Measurements from ENCODE around the gene ZNF836. TPM values are rescaled to one million over a fixed set of nuclear protein-coding genes. Genes with fewer than 3 reads are reported as not detected.

ZNF836 gene
- total and polyA plus RNA-seq, 2 of the 13 experiments (the other 11 are each of a cell fraction or from before 2014, with no cell fraction given): 1.6 to 5.3 TPM

DNA sequence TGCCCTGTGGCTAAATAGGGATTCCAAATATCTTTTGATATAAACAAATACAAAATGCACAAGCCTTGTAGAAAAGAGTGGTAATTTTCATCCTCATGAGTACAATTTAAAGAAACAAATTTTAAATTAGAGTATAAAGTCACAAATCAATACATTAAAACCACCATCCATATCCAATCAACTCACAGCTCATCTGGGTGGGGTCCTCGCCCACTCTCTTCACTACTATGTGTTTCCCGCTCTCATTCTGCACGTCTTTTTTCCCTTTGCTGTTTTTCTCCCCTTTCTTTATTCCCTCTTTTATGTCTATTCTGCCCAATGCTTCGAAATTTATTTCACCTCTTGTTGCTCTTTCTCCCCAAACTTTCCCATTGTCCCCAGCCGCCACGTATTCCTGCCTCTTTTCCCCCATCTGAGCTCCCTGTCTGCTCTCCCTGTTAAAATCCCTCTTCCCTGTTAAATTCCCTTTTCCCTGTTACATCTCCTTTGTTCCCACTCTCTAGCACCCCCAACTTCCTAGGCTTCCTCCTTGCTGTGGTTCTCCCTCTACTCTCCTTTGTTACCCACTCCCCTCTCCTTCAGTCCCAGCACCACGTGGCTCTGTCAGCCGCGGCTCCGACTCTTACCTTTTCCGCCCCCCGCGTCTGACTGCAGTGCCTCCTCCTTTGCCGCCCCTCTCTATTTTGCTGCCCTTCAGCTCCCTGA, 33.0 kb downstream of the ZNF836 start (continued):
- TF ChIP-seq, protein P1, sequence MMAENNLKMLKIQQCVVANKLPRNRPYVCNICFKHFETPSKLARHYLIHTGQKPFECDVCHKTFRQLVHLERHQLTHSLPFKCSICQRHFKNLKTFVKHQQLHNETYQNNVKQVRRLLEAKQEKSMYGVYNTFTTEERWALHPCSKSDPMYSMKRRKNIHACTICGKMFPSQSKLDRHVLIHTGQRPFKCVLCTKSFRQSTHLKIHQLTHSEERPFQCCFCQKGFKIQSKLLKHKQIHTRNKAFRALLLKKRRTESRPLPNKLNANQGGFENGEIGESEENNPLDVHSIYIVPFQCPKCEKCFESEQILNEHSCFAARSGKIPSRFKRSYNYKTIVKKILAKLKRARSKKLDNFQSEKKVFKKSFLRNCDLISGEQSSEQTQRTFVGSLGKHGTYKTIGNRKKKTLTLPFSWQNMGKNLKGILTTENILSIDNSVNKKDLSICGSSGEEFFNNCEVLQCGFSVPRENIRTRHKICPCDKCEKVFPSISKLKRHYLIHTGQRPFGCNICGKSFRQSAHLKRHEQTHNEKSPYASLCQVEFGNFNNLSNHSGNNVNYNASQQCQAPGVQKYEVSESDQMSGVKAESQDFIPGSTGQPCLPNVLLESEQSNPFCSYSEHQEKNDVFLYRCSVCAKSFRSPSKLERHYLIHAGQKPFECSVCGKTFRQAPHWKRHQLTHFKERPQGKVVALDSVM (CRISPR knock-in tag; IDR thresholded peaks at IDR 0.05): no peak
- TF ChIP-seq ZNF563 (CRISPR knock-in tag; IDR thresholded peaks at IDR 0.05) (0 out of 2 replicates have a peak, but pooled peaks have one; percentile 3), CENPX (CRISPR knock-in tag; IDR thresholded peaks at IDR 0.05) (no peak), KMT2A (CRISPR knock-in tag; IDR thresholded peaks at IDR 0.05) (no peak), ZSCAN29 (CRISPR knock-in tag; conservative IDR thresholded peaks at IDR 0.05) (no peak), POLR2AphosphoS5 (IDR thresholded peaks at IDR 0.05; ENCODE audit: low read depth, low read length) (no peak), BRD4 (CRISPR knock-in tag; IDR thresholded peaks at IDR 0.05) (no peak), TOPORS (CRISPR knock-in tag; IDR thresholded peaks at IDR 0.05) (no peak), ATF1 (CRISPR knock-in tag; IDR thresholded peaks at IDR 0.05) (no peak), KAT2B (IDR thresholded peaks at IDR 0.05; ENCODE audit: borderline replicate concordance, low read depth, low read length) (no peak), ZC3H13 (CRISPR knock-in tag; IDR thresholded peaks at IDR 0.05) (no peak), ASH2L (IDR thresholded peaks at IDR 0.05; ENCODE audit: insufficient read length, low read depth, low read length) (peak; percentile 4), ZNF550 (CRISPR knock-in tag; IDR thresholded peaks at IDR 0.05; ENCODE audit: borderline replicate concordance) (no peak), CBX5 (CRISPR knock-in tag; IDR thresholded peaks at IDR 0.05; ENCODE audit: borderline replicate concordance) (no peak), ZNF691 (CRISPR knock-in tag; IDR thresholded peaks at IDR 0.05; ENCODE audit: borderline replicate concordance, low read depth) (no peak)
- TF ChIP-seq, protein P2, sequence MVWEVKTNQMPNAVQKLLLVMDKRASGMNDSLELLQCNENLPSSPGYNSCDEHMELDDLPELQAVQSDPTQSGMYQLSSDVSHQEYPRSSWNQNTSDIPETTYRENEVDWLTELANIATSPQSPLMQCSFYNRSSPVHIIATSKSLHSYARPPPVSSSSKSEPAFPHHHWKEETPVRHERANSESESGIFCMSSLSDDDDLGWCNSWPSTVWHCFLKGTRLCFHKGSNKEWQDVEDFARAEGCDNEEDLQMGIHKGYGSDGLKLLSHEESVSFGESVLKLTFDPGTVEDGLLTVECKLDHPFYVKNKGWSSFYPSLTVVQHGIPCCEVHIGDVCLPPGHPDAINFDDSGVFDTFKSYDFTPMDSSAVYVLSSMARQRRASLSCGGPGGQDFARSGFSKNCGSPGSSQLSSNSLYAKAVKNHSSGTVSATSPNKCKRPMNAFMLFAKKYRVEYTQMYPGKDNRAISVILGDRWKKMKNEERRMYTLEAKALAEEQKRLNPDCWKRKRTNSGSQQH (CRISPR knock-in tag; IDR thresholded peaks at IDR 0.05; ENCODE audit: low read depth): no peak

All from HepG2 (cell line).